Measurements from ENCODE around the gene GPATCH2L.

Gene GPATCH2L

GRCh38 chr14:76201162-76201561, 49.4 kb downstream of the GPATCH2L start:
- DNase-seq (ENCODE audit: low spot score) = no peak

- peak; percentile 45 for DNase-seq (ENCODE audit: low spot score)
Measured at GRCh38 chr14:76203086-76204001, 51.6 kb downstream of the GPATCH2L start.

GRCh38 chr14:76204461-76205230, 52.9 kb downstream of the GPATCH2L start:
- no peak for DNase-seq (ENCODE audit: low spot score)

GRCh38 chr14:76205708-76206107, 54.0 kb downstream of the GPATCH2L start:
- DNase-seq (ENCODE audit: low spot score) = no peak

GRCh38 chr14:76208340-76208739, 56.6 kb downstream of the GPATCH2L start:
- DNase-seq (ENCODE audit: low spot score) = no peak

- no peak for DNase-seq (ENCODE audit: low spot score)
Measured at GRCh38 chr14:76212242-76212641, 60.5 kb downstream of the GPATCH2L start.

- no peak for DNase-seq (ENCODE audit: low spot score)
Measured at GRCh38 chr14:76217179-76217578, 65.5 kb downstream of the GPATCH2L start.

GRCh38 chr14:76218662-76219061, 66.9 kb downstream of the GPATCH2L start:
- no peak for DNase-seq (ENCODE audit: low spot score)

- DNase-seq (ENCODE audit: low spot score) = no peak
Measured at GRCh38 chr14:76219873-76220272, 68.2 kb downstream of the GPATCH2L start.

- no peak for DNase-seq (ENCODE audit: low spot score)
Measured at GRCh38 chr14:76227450-76228050, 75.8 kb downstream of the GPATCH2L start.

GRCh38 chr14:76228138-76228537, 76.4 kb downstream of the GPATCH2L start:
- DNase-seq (ENCODE audit: low spot score) = no peak

GRCh38 chr14:76232800-76233199, 81.1 kb downstream of the GPATCH2L start:
- no peak for DNase-seq (ENCODE audit: low spot score)

- DNase-seq (ENCODE audit: low spot score) = no peak
Measured at GRCh38 chr14:76235628-76236027, 83.9 kb downstream of the GPATCH2L start.

GRCh38 chr14:76236172-76237130, 84.7 kb downstream of the GPATCH2L start:
- DNase-seq (ENCODE audit: low spot score) = no peak

- DNase-seq (ENCODE audit: low spot score) = no peak
Measured at GRCh38 chr14:76237349-76237990, 85.7 kb downstream of the GPATCH2L start.

- DNase-seq (ENCODE audit: low spot score) = no peak
Measured at GRCh38 chr14:76245097-76245496, 93.4 kb downstream of the GPATCH2L start.

GRCh38 chr14:76250302-76250701, 98.6 kb downstream of the GPATCH2L start:
- no peak for DNase-seq (ENCODE audit: low spot score)

GRCh38 chr14:76252471-76252870, 100.7 kb downstream of the GPATCH2L start:
- no peak for DNase-seq (ENCODE audit: low spot score)

- DNase-seq (ENCODE audit: low spot score) = no peak
Measured at GRCh38 chr14:76253111-76253510, 101.4 kb downstream of the GPATCH2L start.

- DNase-seq (ENCODE audit: low spot score) = no peak
Measured at GRCh38 chr14:76256545-76256944, 104.8 kb downstream of the GPATCH2L start.

Measured in Ammon's horn (tissue), 1 donor.